GM19099 (cell line): ENCODE data around the gene MYO10.

Experiments used
- POLR2A ChIP-seq: IDR thresholded peaks from 3 replicates; pipeline ENCODE4 v1.6.1; 2011; ENCODE audit warnings: low read depth; ENCODE audit not compliant: insufficient read length; ENCODE audit errors: extremely low read depth

The MYO10 gene

GRCh38 chr5:16849181-16849580, 86.9 kb downstream of the MYO10 start:
- TF ChIP-seq POLR2A, result no peak

DNA sequence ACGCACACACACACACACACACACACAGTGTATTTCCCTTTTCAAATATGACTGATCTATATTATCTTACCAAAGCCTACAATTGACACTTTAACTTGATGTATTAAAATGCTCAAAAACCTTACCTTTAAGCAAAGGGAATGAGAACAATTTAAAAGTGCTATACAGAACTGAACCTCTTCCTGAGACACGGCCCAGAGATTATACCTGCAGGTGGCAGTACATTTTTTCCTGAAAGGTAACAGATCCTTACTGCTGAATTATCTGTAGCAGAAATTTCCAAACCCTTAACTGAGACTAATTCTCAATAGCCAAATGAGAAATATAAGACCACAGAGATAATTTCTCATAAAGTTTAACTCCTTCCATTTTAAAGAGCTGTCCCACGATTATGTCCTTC, 91.1 kb downstream of the MYO10 start:
- TF ChIP-seq POLR2A, result no peak

- no peak for TF ChIP-seq POLR2A
Measured at GRCh38 chr5:16842896-16843295, 93.2 kb downstream of the MYO10 start.

- TF ChIP-seq POLR2A, result no peak
Measured at GRCh38 chr5:16841416-16841815, 94.7 kb downstream of the MYO10 start.

- no peak for TF ChIP-seq POLR2A
Measured at GRCh38 chr5:16837305-16837704, 98.8 kb downstream of the MYO10 start.

GRCh38 chr5:16834029-16834428, 102.1 kb downstream of the MYO10 start:
- TF ChIP-seq POLR2A, result no peak

DNA sequence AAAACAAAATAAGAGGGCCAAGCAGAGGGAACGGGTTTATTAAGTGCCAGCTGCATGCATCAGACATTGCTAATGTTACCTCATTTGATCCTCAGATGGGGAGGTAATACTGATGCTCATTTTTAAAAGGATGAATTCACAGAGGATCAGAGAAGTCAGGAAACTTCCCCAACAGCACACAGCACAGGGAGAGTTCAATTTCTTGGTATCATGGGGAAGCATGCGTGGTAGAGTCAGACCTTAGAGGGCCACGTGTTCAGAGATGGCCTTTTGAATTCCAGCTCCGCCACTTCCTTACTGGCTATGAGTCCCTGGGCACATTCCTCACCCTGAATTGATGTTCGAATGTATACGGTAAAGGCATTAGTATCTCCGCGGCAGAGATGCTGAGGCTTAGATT, 108.3 kb downstream of the MYO10 start:
- TF ChIP-seq POLR2A, result no peak

DNA sequence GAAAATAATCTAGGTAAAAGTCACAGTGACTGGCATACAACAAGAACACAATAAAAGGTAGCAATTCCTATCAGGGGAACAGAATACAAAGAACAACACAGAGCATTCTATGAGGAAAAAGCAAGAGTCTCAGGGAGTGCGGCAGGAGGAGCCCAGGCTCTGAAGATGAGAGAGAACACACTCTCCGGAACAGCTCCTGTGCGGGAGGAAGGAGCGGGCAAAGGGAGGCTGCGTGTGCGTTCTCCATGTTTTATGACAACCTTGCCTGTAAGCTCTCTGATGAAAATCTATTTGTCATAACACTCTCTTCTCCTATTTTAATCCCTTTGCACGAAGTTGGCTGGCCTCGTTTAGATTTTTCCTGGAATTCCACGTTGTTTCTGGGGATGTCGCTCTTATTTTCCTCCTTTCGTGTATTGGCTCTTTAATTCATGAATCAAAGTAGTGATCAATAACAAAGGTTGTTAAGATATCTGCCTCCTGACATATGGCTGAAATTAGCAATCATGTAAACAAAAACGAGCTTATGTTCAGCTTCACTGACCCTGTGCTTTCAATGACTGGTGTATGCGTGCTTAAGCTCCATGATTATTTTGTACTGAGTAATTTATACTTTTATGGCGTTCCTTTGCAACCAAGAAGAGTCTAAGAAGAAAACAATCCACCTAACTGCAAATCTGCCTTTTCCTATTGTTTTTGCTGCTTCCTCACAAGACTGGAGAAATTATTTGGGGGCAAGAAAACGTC, 109.5 kb downstream of the MYO10 start:
- no peak for TF ChIP-seq POLR2A

- no peak for TF ChIP-seq POLR2A
Measured at GRCh38 chr5:16819522-16820167, 116.4 kb downstream of the MYO10 start.

- no peak for TF ChIP-seq POLR2A
Measured at GRCh38 chr5:16815432-16815831, 120.7 kb downstream of the MYO10 start.

DNA sequence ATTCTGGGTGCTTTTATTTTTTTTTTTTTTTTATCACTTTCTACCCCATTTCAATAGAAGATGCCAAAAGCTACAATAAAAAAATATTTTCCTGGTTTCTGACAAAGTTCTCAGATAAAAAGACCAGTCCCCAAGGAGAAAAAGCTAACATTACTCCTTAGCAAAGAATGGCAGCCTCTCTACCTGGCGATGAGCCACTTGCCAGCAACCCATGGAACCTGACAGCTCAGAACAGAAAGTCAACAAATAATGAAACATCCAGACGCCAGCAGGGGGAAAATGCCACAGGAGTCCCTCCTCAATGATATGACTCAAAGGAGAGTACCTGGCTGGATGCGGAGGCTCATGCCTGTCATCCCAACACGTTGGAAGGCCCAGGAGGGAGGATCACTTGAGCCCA, 123.2 kb downstream of the MYO10 start:
- no peak for TF ChIP-seq POLR2A

DNA sequence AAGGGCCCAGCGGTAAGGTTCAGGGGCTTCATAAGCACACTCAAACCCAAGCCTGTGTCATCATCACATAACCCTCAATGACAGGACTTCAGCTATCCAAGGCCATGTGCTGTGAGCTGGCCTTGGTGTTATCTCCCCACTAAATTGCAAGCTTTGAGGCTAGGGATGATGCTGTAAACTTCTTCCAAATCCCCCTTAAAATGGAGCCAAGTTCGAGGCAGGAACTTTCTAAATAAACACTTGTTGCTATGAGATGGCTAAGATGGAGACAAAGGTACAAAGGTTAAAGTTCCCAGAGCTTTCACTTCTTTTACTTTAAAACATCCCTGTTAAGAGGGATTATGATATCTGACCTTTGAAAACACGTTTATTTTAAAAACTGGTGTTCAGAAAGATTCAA, 123.6 kb downstream of the MYO10 start:
- no peak for TF ChIP-seq POLR2A

DNA sequence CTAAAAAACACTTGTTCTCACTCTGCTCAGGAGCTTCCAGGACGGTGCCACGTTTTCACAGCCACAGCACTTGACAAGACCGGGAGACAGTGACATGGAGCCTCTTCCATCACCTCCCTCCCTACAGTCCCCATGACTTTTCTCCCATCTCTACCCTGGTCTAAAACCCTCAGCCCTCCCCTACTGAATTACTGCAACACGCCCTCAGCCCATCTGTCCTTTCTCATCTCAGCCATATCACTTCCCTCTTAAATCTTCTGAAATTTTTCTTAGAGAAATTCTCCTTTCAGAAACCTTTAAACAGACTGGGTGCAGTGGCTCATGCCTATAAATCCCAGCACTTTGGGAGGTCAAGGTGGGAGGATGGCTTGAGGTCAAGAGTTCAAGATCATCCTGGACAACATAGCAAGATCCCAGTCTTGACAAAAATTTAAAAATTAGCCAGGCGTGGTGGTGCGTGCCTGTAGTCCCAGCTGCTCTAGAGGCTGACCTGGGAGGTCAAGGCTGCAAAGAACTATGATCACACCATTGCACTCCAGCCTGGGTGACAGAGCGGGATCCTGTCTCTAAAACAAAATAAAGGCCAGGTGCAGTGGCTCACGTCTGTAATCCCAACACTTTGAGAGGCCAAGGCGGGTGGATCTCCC, 125.8 kb downstream of the MYO10 start:
- TF ChIP-seq POLR2A, result no peak

- TF ChIP-seq POLR2A, result no peak
Measured at GRCh38 chr5:16809395-16810207, 126.5 kb downstream of the MYO10 start.

DNA sequence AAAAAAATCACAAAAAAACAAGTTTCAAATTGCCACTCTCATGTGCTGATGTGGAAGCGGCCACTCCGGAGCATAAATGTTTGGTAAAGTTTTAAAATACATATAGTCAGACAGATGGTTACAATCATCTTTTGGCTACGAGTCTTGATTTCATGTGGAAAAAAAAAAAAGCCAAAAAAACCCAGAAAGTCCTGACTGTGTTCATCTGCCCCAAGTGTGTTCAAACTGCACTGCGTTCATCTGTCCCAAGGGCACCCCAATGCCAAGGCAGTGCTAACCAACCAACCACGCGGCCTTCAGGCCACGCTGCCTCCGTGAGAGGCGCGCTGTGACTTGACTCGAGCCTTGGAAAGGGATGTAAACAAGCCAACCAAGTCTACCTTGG, 127.1 kb downstream of the MYO10 start:
- TF ChIP-seq POLR2A, result no peak
